ENCODE results near the gene SEMA5A.

The SEMA5A gene

DNA sequence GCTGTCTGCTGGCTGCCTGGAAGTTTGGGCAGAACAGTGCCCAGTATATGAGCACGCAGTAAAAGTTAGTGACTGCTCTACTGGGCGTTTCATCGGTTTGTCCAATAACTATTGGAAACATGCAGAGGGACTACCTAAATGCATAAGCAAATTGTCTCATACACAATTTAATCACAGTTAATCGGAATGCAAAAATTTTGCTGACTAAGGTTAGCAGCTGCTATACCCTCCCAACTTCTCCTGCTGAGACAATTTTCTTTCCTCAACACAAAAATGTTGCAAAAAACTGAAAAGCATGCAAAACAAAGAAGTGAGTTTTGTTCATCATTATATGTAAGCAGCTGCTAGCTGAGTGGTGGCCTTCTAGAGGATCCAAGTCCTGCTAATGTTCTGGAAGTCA, 327.5 kb downstream of the SEMA5A start:
- Mint-ChIP-seq H3K4me3 (no peak overlapping the region), H3K27me3 (ENCODE audit: low read depth, poor library complexity) (peaks cover 4% of the 10 kb centered on the region), H3K36me3 (ENCODE audit: low read depth) (peaks cover 79% of the 10 kb centered on the region), H3K9me3 (peaks cover 27% of the 10 kb centered on the region), H3K27ac (no peak overlapping the region), H3K4me1 (no peaks in the 10 kb centered on the region)
- TF ChIP-seq, protein P1, sequence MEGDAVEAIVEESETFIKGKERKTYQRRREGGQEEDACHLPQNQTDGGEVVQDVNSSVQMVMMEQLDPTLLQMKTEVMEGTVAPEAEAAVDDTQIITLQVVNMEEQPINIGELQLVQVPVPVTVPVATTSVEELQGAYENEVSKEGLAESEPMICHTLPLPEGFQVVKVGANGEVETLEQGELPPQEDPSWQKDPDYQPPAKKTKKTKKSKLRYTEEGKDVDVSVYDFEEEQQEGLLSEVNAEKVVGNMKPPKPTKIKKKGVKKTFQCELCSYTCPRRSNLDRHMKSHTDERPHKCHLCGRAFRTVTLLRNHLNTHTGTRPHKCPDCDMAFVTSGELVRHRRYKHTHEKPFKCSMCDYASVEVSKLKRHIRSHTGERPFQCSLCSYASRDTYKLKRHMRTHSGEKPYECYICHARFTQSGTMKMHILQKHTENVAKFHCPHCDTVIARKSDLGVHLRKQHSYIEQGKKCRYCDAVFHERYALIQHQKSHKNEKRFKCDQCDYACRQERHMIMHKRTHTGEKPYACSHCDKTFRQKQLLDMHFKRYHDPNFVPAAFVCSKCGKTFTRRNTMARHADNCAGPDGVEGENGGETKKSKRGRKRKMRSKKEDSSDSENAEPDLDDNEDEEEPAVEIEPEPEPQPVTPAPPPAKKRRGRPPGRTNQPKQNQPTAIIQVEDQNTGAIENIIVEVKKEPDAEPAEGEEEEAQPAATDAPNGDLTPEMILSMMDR (IDR thresholded peaks at IDR 0.05), result no peak
- no peak for DNase-seq

DNA sequence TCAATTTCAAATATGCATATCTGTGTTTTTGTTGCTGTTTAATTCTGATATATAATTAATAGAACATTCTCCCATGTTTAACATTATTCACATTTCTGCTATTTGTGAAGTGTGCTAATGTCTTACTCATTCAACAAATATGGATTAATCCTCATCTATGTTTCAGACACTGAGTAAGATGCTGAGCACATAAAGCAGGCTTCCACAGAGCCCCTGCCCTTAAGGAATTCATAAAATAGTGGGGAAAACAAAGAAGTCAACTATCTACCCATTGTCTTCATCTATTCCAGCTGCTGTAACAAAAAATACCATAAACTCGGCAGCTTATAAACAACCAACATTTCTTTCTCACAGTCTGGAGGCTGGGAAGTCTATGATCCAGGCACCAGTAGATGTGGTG, 333.3 kb downstream of the SEMA5A start:
- TF ChIP-seq, protein P1 (IDR thresholded peaks at IDR 0.05), result no peak
- Mint-ChIP-seq H3K27ac (no peak overlapping the region), H3K27me3 (ENCODE audit: low read depth, poor library complexity) (no peaks in the 10 kb centered on the region), H3K9me3 (peaks cover 16% of the 10 kb centered on the region), H3K4me3 (no peak overlapping the region), H3K4me1 (no peaks in the 10 kb centered on the region), H3K36me3 (ENCODE audit: low read depth) (peaks cover 32% of the 10 kb centered on the region)
- no peak for DNase-seq

DNA sequence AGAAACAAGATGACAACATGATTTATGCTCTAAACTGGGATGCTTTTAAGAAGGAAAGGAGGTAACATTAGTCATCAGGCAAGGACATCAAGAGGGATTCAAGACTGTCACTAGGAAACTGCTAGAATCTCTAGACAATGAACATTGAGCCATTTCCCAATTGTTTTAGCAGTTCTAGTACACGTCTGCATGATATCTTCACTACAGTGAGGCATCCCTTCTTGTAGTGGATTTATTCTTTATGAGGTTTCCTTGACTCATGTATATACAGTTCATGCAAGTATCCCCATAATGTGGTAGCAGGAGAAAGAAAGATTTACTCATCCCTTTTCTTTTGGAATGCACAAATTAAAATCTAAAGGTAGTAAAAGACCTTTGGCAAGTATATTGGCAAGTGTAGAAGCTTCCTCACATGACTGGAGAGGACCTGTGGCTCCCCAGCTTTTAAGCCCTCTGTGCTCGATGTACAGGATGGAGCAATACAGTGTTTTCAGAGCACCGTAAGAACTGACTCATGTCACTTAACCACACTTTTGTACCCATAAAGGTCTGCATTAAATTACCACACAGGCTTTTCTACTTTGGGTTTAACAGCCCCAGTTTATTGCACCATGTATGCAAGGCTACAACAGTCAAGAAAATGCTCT, 335.9 kb downstream of the SEMA5A start:
- TF ChIP-seq, protein P1 (IDR thresholded peaks at IDR 0.05), result no peak
- no peaks in the 10 kb centered on the region for H3K27me3 Mint-ChIP-seq (ENCODE audit: low read depth, poor library complexity)
- H3K4me3 Mint-ChIP-seq, result no peak overlapping the region
- peaks cover 17% of the 10 kb centered on the region for H3K36me3 Mint-ChIP-seq (ENCODE audit: low read depth)
- H3K27ac Mint-ChIP-seq, result no peak overlapping the region
- peaks cover 6% of the 10 kb centered on the region for H3K9me3 Mint-ChIP-seq
- DNase-seq, result no peak
- H3K4me1 Mint-ChIP-seq, result no peaks in the 10 kb centered on the region

DNA sequence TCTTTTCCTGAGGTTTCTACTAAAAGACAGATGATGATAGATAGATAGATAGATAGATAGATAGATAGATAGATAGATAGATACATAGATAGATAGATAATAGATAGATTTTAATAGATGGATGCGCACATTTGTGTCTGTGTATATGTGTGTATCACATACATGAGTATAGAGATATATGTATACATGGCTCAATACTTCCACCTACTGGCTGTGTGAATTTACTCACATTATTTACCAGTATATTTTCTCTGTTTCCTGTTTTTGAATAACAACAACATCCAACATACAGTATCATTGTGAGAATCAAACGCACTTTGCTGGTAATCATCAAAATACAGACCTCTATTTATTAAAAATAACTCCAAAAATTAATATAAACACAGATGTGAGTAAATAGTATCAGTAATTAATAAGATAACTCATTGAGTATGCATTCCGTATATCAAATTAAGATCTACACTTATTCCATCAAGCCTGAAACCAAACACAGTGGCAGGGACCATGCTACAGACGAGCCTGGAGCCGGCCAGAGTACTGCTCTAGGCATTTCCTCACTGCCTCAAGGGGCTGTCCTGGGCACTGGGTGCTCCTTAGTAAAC, 338.0 kb downstream of the SEMA5A start:
- Mint-ChIP-seq H3K4me3 (no peak overlapping the region), H3K27me3 (ENCODE audit: low read depth, poor library complexity) (no peaks in the 10 kb centered on the region), H3K36me3 (ENCODE audit: low read depth) (peaks cover 13% of the 10 kb centered on the region), H3K9me3 (peaks cover 8% of the 10 kb centered on the region), H3K4me1 (no peaks in the 10 kb centered on the region), H3K27ac (no peak overlapping the region)
- TF ChIP-seq, protein P1 (IDR thresholded peaks at IDR 0.05), result peak; percentile 62
- DNase-seq, result no peak

DNA sequence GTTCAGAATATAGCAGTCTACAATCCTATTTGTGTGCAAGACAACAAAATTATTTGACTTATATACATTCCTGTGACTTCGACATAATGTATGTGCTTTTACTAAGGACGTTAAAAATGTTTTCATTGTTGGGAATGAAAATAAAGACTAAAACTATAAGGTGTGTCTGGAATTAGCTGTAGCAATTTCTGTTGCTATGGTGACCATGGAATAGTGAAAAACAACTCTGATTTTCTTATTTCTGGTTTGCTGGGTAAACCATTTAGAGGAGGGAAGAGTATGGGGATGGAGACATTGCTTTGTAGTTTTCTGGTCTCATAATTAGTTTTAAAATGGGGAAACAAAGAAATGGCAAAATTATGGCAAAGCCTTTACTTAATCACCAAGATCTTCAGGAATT, 343.2 kb downstream of the SEMA5A start:
- peaks cover 13% of the 10 kb centered on the region for H3K9me3 Mint-ChIP-seq

More for the DNA sequence above, 343.2 kb downstream of the SEMA5A start:
- no peak for DNase-seq
- Mint-ChIP-seq H3K36me3 (ENCODE audit: low read depth) (peaks cover 33% of the 10 kb centered on the region), H3K27me3 (ENCODE audit: low read depth, poor library complexity) (peaks cover 4% of the 10 kb centered on the region), H3K4me3 (no peak overlapping the region), H3K27ac (no peak overlapping the region), H3K4me1 (no peaks in the 10 kb centered on the region)
- TF ChIP-seq, protein P1 (IDR thresholded peaks at IDR 0.05), result no peak

Measured in nephron progenitor cell (in vitro differentiated cells).